DMS53 treated with DMSO at 0.1 percent for 48 hours (cell line): ENCODE data around the gene ZBTB44.
"Not testable (repeated sequence)": the region's sequence is repeated elsewhere in the genome, so short reads cannot be mapped to it uniquely, and the experiment has no call there.

Source experiments
- DNase-seq: peaks from one replicate; lab custom pipeline; 2025; ENCODE audit not compliant: unreplicated experiment; lab: John Stamatoyannopoulos, UW

ZBTB44 gene

DNA sequence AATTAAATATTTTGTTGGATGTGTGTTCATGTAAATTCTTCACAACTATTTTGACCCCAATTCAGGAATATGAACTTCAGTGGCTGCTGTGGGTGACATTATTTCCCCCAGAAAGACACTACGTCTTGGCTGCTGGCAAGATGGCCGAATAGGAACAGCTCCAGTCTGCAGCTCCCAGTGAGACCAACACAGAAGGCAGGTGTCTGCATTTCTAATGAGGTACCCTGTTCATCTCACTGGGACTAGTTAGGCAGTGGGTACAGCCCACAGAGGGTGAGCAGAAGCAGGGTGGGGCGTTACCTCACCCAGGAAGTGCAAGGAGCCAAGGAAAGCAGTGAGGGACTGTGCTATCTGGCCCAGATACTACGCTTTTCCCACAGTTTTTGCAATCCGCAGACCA, 65.3 kb downstream of the ZBTB44 start:
- DNase-seq, result no peak

- no peak for DNase-seq
Measured at GRCh38 chr11:130247319-130247718, 67.4 kb downstream of the ZBTB44 start.

GRCh38 chr11:130246738-130247137, 68.0 kb downstream of the ZBTB44 start:
- DNase-seq, result no peak

- DNase-seq, result no peak
Measured at GRCh38 chr11:130246270-130246669, 68.4 kb downstream of the ZBTB44 start.

GRCh38 chr11:130245375-130245774, 69.3 kb downstream of the ZBTB44 start:
- DNase-seq, result not testable (repeated sequence)

- no peak for DNase-seq
Measured at GRCh38 chr11:130244848-130245247, 69.9 kb downstream of the ZBTB44 start.

DNA sequence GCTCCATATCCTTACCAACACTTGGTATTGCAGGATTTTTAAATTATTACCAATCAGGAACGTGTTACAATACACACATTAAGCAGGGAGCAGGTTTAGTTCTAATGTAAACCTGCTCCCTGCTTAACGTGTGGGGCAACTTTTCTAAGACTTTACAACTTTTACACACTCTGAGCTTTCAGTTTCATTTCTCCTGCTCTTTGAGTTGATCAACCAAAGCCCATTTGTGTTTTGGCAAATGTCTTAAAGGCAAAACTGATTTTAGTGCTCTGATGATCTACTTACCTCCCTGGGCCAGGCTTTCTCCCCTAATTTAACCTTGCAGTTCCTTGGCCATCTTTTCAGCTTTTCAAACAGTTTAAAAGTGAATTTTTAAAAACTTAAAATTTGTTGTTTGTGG, 70.9 kb downstream of the ZBTB44 start:
- DNase-seq, result no peak

- DNase-seq, result no peak
Measured at GRCh38 chr11:130241713-130242112, 73.0 kb downstream of the ZBTB44 start.

- DNase-seq, result no peak
Measured at GRCh38 chr11:130237282-130238006, 77.3 kb downstream of the ZBTB44 start.

GRCh38 chr11:130234315-130234714, 80.4 kb downstream of the ZBTB44 start:
- no peak for DNase-seq

GRCh38 chr11:130233888-130234287, 80.8 kb downstream of the ZBTB44 start:
- not testable (repeated sequence) for DNase-seq

DNA sequence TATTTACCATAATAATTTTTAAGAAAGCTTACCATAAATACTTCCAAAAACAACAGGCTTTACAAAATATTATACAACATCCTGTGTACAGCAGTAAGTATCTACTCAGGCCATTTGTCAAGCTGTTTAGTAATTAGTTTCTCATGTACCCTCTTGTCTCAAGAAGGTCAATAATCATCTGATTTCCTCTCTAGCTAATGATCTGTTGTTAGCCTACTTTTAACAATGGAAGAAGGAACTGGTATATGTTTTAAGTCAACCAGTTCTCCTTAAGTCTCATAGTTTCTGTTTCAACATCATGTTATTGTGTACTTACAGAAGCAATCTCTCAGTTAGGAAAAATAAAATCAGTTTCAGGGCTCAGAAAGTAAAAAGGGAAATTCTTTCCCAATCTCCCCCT, 81.2 kb downstream of the ZBTB44 start:
- not testable (repeated sequence) for DNase-seq

GRCh38 chr11:130227373-130227772, 87.3 kb downstream of the ZBTB44 start:
- no peak for DNase-seq

DNA sequence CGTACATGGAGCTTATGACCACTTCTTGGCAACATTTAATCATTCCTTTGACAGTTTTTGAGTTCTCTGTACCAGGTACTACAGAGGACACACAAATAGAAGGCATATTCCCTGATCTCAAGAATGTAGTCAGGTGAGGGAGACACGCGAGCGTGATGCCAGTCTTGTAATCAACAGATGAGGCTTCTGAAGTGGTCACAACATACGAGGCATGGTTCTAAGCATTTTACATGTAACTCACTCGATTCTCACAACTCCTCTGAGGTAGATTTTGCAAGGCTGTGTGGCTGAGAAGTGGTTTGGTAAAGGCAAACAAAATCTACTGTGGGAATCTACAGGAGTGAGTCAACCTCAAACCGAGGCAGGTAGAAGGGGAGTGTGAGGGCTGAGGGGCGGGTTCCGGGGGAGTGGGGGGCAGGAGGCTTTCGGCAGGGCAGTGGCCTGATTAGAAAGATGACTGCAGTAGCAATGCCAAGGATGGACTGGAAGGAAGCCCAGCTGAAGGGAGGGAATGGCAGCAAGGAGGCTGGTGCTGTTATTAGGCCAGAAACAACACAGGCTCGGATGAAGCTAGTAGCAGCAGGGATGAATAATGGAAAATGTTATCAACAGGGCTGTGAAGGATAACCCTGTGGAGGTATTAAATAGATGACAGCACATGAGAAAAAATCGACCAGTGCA, 91.3 kb downstream of the ZBTB44 start:
- DNase-seq, result no peak

- no peak for DNase-seq
Measured at GRCh38 chr11:130220311-130221035, 94.2 kb downstream of the ZBTB44 start.

DNA sequence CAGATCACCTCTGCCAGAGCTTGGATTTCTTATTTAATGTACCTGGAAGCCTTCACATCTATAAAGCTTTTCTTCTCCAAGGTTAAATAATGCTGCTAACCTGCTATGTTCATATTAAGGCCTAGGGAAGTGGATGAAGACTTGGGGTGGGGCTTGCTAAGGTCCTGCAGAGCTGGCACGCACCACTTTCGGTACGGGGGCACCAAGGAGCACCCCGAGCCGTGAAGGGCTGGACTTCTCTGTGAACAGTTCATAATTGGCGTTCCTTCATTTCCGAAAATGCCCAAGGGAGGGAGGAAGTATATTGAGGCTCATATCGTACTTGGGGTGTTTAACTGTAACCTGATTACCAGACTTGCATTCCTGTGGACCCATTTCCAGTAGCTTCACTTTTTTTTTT, 95.6 kb downstream of the ZBTB44 start:
- no peak for DNase-seq

GRCh38 chr11:130218501-130219070, 96.1 kb downstream of the ZBTB44 start:
- no peak for DNase-seq

GRCh38 chr11:130217133-130218031, 97.3 kb downstream of the ZBTB44 start:
- no peak for DNase-seq

- DNase-seq, result no peak
Measured at GRCh38 chr11:130216591-130217132, 98.1 kb downstream of the ZBTB44 start.

DNA sequence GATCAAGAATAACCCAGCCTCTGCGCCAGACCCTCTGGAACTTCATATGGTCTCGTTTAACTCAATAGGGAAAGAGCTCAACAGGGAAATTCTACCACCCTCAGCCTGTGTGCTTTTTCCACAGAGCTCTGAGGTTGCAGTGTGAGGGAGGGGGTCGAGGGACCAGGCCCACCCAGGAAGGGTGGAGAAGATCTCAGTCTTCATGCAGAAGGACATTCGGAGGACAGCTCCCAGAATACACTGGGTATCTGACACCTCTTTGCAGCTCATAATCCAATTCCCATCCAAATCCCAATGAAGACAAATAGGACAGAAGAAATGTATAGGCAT, 98.5 kb downstream of the ZBTB44 start:
- DNase-seq, result no peak
